ENCODE data around the gene BCAS1.

BCAS1 gene

DNA sequence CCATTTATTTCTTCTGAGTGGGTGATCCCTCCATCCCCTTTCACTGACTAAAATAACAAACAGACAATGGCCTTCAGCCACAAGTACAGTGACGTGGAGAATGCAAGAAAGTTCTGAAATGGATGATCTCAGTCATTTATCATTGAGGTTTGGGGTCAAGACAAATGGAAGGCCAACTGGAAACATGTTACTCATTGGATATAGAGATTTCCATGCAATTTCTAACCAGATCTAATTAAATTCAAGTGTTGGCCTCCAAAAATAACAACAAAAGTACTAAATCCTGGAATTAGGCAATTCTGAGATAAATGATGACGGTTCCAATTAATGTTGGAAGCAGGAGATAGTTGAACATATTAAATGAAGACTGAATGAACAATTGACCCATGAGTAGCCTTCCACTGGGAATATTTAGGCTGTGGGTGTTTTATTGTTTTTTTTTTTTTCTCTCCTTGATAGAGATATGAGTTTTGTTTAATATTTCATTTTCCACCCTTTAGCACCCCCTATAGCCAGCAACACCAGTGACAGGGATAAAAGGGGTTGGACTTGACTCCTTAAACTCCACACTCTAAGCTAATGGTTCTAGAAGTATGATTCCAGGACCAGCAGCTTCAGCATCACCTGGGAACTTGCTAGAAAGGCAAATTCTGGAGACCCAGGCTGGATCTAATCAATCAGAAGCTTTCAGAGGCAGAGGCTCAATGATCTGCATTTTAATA lies 112.8 kb downstream of the BCAS1 start:
- DNase-seq = no peak

DNA sequence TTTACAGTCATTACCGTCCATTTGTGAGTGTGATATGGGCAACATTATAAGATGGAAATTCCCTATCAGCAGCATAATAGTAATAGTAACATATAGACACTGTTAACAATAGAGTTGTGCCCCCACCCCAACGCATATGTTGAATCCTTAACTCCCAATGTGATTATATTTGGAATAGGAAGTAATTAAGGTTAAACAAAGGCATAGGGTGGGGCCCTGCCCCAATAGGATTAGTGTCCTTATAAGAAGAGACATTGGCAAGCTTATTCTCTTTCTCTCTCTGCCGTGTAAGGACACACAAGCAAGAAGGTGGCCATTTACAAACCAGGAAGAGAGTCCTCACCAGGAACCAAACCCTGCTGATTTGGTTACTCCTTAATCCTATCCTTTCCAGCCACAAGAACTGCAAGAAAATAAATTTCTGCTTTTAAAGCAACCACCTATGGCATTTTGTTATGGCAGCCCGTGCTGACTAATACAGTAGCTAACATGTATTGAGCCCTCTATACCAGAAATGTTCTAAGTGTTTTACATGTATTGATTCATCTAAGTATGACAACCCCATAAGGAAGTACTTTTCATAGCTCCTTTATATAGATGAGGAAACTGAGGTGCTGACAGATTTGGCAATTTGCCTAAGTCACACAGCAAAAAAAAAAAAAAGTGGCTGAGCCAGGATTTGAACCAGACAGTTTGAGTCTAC lies 114.2 kb downstream of the BCAS1 start:
- no peak for DNase-seq

DNA sequence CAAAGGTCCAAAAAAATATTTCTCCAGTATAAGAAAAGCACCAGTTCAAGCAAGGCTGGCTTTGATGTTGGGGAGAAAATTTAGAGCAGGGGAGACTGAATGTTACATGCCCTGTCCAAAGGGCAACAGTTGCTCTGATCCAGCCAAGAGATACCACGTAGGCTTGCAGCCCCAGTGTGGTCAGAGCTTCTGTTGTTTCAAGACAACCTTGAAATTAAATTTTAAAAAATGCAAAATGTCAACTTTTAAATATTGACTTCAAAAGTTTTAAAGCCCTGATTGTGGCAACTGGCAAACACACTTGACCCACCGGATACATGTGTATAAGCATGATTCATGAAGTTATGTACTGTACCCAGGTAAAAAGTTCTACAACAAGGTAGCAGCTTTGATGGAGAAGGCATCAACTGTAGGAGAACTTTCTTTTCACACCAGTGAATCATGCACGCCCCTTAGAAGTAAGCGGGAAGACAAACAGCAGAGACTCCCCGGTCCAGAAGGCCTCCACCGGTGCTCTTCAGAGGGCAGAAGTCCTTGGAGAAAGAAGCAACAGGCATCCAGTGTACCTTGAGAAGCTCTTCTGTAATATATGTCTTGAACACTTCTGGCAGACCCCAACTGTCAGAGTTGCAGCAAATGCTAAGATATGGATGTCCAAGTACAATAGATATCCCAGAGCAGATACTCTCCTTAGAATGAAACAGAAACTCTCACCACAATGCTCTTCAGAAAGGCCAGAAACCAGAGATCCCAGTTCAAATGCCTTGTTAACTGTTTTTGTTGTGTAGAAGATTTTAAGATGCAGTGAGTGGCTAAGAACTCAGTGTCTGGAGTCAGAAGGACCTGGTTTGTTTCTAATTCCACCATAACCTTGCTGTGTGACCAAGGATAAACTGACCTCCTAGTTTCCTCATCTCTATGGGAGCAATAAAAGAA lies 115.4 kb downstream of the BCAS1 start:
- no peak for DNase-seq

DNA sequence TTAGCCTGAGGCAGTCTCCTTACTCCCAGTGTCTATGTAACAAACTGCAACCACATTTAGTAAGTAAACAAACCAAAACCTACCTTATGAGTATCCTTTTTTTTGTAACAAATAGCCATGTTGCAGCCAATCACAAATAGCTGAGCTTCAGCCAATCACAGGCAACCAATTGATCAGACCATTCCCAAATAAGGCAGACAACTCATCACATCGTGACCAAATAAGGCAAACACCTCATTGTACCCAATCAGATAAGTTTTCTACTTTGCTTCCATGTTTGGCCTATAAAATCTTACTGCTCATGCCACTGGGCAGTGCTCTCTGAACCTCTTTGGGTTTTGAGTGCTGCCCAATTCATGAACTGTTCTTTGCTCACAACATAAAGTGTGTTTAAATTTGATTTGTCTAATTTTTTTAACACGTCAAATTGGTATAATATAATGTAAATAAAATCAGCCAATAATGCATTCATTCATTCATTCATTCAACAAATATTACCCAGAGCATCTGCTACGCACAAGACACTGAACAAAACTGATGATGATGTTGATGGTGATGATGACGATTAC lies 117.8 kb downstream of the BCAS1 start:
- DNase-seq = no peak

DNA sequence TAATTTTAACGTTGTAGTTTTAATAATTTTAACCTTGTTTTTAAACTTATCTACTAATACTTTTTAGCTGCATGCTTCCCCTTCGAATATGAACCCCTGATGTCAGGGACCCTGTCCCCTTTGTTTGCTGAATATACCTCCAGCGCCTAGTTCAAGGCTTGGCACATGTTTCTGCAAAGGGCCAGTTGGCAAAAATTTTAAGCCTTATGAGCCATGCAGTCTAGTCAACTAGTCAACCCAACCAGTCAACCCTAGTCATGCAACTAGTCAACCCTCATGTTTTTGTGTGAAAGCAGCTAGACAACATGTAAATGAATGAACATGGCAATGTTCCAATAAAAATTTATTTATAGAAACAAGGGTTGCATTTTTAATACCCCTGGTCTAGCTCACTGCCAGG lies 119.8 kb downstream of the BCAS1 start:
- no peak for DNase-seq

DNA sequence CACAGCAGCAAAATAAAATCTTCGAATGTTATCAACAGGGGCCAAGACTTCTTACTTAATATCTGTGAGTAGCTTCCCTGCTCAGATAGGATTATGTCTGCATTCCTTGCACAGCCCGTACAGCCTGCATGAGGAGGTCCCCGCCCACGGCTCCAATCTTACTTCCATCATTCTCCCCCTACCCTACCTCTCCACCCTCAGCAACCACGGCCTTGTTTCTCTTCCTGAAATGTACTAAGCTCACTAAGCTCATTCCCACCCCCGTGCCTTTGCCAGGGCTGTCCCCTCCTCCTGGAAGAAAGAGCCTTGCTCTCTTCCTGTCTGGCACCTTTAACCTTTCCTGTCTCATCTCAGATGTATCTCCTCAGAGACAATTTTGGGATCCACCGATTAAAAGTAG lies 120.4 kb downstream of the BCAS1 start:
- no peak for DNase-seq

DNA sequence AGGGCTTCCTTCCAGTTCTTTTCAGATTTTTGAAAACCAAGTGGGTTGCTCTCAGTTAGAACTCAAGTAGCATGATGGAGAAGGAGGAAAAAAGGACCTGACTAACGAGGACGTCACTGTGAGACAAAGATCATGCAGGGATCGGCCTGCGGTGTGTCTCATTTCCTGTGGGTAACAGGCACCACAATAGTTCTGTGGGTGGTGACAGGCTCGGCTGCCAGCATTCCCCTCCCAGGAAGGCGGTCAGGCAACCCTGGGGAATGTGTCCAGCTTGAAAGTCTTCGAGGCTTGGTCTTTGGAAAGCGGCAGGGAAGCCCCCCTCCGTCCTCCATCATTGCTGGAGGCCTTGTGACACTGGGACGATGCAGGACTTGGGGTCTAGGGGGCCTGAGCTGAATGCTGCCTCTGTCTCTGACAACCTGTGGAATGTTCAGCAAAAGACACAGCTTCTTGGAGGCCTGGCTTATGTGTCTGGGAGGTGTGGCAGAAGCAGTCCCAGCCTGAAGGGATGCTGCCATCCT lies 121.0 kb downstream of the BCAS1 start:
- DNase-seq = no peak

DNA sequence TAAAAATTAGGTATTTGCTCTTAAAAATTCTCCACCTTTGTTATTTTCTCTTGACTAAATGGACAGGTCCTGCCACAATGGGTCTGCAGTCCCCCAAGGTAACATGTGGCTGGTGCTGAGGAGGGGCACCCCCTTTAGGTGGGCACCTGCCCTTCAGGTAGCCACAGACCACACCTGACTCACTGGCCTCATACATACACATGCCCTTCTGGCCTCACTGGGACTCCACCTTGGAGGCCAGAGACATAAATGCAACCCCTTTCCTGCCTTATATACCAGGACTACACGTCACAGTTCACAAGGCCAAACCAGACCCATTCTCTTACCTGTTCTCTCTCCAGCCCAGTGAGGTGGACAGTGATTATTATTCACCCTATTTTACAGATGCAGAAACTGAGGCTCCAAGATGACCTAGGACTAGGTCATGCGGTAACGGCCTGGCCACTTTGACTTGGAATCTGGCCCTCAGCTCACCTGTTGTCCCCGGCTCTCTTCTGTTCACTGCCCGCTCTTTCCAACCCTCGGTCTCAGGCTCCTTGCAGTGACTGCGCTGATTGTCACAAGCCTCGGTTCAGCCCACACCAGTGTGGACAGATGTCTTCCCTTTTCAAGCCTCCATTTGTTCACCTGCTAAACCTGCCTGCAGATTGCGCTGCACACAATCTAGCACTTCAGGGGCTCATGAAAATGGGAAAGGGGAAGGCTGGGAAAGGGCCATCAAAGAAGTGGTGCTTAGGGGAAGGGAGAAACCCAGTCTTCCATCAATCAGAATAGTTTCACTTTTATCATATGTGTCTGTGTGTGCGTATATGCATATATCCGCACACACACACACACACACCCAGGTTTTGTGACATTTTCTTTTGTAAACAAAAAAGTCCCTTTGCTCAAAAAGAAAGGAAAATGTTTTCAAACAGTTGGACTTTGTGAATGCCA lies 121.7 kb downstream of the BCAS1 start:
- no peak for DNase-seq

DNA sequence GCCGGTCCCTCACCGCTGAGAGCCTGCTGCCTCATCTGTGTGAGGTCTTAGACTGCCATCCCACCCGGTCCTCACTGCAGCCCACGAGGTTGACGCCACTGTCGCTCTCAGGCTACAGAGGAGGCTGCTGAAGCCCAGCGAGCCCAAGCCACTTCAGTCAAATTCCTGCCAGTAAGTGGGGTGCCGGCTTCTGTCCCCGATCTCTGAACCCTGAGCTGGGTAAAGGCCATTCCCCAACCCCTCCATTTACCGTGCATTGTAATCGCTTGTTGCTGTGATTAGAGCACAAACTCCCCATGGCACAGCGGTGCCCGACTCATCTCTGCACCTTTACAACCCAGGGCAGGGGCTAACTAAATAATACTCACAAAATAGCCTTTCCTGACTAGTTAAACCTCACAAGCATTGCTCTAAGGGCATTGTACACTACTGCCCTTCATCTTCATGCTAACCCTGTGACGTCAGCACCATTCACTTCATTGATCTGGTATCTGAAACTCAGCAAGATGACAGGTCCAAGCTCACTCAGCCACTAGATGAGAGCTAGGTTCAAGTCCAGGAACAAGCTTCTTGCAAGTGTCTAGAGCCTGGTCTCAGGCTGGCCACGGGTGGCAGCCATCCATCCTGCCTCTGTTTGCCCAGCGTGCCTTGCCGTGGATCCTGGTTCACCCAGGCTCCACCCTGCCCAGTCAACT lies 122.7 kb downstream of the BCAS1 start:
- DNase-seq = no peak

DNA sequence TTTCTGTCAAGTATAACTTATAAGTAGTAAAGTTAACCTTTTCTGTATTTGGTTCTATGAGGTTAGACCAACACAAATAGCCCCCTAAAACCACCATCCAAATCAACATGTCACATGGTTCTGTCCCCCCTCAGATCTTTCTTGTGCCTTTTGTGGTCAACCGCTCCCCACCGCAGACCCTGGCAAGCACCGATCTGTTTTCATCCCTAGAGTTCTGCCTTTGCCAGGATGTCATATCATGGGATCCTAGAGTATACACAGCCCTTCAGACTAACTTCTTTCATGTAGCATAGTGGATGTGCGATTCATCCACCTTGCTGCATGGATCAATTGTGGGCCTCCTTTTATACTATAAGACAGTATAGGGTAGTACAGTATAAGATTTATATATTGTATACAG lies 124.3 kb downstream of the BCAS1 start:
- no peak for DNase-seq

DNA sequence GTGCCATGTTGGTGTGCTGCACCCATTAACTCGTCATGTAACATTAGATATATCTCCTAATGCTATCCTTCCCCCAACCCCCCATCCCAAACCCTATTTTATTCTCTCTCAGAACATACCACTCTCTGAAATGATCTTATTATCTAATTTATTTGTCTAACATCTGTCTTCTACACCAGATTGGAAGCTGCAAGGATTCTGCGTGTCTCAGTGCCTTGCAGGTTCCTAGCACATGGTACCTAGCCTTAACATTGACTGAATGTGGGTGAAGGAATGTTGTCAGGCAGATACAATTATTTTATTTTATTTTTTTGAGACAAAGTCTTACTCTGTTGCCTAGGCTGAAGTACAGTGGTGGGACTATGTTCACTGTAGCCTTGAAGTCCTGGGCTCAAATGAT lies 124.9 kb downstream of the BCAS1 start:
- no peak for DNase-seq

DNA sequence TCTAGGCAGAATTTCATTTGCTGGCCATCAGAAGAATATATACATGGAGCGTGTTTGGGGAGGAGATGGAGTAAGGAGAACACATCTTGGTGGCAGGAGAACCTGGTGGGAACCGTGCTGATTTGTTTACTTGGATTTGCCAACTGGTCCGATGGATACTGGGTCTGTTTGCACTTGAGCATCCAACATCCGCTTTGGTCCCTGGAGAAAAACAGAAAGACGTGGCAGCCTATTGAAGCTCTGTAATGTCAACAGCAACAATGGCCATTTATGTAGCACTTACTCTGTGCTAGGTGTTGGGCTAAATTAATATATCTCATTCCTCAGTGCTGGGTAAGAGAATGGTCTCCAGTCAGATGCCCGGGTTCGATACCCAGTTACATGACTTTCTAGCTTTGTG lies 125.6 kb downstream of the BCAS1 start:
- DNase-seq = no peak

DNA sequence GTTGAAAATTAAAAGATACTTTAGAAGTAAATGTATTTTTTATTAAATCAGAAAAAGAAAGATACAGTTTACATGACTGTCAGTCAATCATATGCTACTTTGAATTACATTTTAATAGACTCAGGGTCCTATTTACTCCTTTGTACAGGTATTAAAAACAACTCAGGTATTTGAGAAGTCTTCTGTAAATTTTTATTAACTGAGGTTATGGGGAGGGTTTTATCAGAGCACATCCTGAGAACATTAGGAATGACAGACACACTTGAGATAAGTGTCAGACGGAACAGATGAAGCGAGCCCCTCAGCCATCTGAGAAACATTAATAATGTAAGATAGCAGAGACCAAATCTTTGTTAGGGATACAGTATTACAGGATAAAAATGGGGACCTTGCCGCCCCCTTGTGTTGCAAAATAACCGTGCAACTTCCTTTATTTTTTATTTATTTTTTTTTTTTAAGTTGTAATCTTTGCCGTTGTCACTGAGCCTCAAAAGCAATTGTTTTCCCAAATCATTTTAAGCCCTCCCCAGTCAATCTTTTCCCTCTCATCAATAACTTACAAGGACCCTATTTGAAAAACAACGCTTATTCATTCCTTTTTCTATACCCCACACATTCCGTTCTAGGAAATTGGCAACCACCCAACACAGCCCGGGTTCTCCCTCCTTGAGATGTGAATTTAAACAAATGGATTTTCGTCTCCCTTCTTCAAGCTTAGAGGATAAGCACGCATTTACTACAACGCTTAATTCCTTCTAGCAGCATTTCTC lies 126.7 kb downstream of the BCAS1 start:
- DNase-seq = no peak

DNA sequence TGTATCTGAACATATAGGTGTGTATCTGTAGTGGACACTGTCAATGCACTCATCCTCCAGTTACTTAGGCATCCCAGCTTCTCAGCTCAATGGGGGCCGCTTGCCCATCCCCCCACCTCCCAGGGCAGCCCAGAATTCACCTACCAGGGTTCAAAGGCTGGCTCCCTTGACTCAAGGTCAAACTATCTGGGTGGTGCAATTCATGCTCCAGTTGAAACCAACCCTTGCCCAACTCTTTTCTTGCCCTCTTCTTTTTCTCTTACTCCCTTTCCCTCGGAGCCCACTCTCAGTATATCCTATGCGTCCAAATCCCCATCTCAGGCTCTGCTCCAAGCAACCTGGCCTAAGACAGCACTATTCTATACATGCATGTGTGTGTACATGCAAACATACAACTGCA lies 127.4 kb downstream of the BCAS1 start:
- no peak for DNase-seq

DNA sequence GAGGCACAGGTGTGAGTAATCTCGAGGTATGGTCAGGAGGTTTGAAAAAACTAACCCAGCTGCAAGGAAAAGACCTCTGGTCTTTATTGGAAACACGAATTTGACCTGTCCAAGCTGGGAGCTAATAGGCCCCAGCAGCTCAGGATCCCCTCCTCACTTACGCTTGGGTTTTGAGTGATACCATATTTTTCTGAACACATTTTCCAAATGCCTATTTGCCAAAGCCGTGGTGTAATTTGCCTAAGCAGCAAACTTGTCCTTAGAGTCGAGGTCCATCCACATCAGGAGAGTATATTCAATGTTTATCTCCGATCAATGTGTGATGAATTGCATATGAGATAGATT lies 128.0 kb downstream of the BCAS1 start:
- DNase-seq = no peak

DNA sequence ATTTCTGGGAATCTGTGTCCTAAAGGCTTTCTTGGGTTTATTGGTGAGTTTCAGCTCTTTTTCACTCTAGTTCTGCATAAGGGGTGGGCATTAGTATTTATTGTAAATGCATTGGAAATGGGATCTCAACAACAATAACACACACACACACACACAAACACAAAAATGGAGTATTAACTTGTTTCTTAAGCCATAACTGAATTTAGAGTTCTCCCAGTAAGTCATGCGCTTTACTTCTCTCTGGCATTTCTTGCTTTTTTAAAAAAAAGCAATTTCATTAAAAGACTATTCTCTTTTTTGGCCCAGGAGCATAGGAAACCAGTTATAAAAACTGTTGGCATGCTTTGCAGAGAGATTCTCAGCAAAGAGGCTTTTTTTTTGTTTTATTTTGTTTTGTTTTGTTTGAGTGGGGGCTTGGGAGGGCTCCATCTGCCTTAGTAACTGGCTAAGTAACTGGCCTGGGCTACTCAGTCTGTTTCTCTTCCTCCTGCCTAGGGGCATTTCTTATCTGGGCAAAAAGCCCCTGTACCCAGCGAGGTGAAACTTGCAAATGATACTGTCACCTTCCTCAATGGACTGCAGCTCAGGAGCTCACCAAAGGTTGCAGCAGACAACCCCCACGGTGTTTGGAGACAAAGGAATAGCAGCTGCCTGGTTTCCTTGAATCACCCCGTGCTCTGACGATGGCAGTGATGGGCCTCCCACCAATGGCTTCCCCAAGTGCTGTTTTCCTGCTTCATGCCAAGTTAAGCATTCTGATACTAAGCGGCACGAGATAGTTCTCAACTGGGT lies 128.5 kb downstream of the BCAS1 start:
- no peak for DNase-seq

DNA sequence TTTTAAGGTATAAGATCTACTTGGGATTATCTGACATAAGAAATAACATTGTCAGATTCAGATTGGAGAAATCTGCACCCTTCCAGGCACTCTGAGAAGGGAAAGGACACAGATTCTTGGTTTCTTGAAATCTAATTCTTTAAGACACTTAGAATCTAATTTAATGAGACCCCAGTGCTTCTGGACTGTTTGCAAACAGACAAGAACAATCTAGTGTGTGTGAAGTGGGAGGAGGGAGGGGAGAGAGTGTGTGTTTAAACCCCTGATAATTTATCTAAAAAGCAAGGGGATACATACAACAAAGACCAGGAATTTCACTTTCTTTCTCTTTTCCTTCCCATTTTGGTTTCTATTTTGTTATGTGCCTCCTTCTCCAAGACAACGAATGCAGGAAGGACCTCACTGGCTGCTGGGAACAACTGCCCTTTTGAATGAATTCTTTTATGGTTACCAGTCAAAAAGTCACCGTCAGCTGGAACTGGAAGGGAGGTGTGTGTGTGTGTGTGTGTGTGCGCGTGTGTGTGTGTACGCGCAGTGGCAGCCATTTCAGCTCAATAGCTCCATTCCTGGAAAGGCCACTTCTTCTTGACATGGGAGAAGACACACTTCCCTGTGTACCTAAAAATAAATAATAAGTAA lies 129.4 kb downstream of the BCAS1 start:
- no peak for DNase-seq

DNA sequence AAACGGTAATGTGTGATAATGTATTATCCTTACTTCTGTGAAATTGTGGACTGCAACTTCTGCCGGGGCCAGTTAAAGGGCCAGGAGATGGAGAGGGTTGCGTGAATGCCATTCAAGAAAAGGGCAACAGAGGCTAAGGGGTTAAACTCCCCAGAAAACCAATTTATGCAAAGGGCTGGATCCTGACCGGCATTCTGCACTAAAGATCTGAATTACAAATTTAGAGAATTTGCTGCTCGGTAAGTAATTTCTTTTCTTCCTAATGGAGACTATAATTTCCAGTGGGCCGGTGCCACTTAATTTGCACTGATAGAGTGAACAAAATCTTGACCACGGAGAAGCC lies 130.1 kb downstream of the BCAS1 start:
- DNase-seq = no peak
